Measurements from ENCODE around the gene FN3KRP.

- TF ChIP-seq RFX5 (IDR thresholded peaks at IDR 0.05; ENCODE audit: low read length) (no peak), CTCF (IDR thresholded peaks at IDR 0.05) (no peak), MXI1 (IDR thresholded peaks at IDR 0.05; ENCODE audit: low read depth, low read length) (no peak), EP300 (IDR thresholded peaks at IDR 0.05; ENCODE audit: borderline replicate concordance in 1 of 2, low read depth in 1 of 2, low read length in 1 of 2) (no peak), FOXM1 (IDR thresholded peaks at IDR 0.05; ENCODE audit: low read depth) (no peak), EZH2phosphoT487 (IDR thresholded peaks at IDR 0.05; ENCODE audit: borderline replicate concordance, low read depth) (no peak), FOXJ3 (CRISPR knock-in tag; IDR thresholded peaks at IDR 0.05) (no peak), TAF1 (IDR thresholded peaks at IDR 0.05; ENCODE audit: borderline replicate concordance, low read depth, low read length) (no peak)
These were observed 52.5 kb downstream of the FN3KRP start for GRCh38 chr17:82769041-82769440.

All from SK-N-SH (cell line).